Measurements from ENCODE around the gene FAM221B.

GRCh38 chr9:35836595-35836994 is 8.1 kb upstream of the FAM221B start:
- TF ChIP-seq NFE2L2 (IDR thresholded peaks at IDR 0.05; ENCODE audit: low read depth, low read length), result no peak
- TF ChIP-seq, protein P1, sequence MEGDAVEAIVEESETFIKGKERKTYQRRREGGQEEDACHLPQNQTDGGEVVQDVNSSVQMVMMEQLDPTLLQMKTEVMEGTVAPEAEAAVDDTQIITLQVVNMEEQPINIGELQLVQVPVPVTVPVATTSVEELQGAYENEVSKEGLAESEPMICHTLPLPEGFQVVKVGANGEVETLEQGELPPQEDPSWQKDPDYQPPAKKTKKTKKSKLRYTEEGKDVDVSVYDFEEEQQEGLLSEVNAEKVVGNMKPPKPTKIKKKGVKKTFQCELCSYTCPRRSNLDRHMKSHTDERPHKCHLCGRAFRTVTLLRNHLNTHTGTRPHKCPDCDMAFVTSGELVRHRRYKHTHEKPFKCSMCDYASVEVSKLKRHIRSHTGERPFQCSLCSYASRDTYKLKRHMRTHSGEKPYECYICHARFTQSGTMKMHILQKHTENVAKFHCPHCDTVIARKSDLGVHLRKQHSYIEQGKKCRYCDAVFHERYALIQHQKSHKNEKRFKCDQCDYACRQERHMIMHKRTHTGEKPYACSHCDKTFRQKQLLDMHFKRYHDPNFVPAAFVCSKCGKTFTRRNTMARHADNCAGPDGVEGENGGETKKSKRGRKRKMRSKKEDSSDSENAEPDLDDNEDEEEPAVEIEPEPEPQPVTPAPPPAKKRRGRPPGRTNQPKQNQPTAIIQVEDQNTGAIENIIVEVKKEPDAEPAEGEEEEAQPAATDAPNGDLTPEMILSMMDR (conservative IDR thresholded peaks at IDR 0.05; ENCODE audit: low read depth, low read length), result no peak
- TF ChIP-seq MAZ (IDR thresholded peaks at IDR 0.05; ENCODE audit: borderline replicate concordance, low read depth, low read length), result no peak
